Endothelial cell (in vitro differentiated cells): Measurements from ENCODE around the gene CASP7. TPM values are rescaled to one million over a fixed set of nuclear protein-coding genes. Genes with fewer than 3 reads are reported as not detected.

ENCODE experiments used
- DNase-seq: peaks from one replicate; pipeline ENCODE4 v3.0.0; 2021; ENCODE audit warnings: low spot score
- H3K27ac Mint-ChIP-seq: one replicate; pipeline ENCODE4 v1.8.0; 2021; ENCODE audit warnings: mixed read lengths, inconsistent platforms; ENCODE audit not compliant: unreplicated experiment
- H3K27me3 Mint-ChIP-seq: one replicate; pipeline ENCODE4 v1.8.0; 2021; ENCODE audit warnings: mild to moderate bottlenecking, moderate library complexity, mixed read lengths, inconsistent platforms; ENCODE audit not compliant: unreplicated experiment
- H3K36me3 Mint-ChIP-seq: one replicate; pipeline ENCODE4 v1.8.0; 2021; ENCODE audit warnings: mild to moderate bottlenecking, low read depth, mixed read lengths, inconsistent platforms; ENCODE audit not compliant: unreplicated experiment
- H3K4me1 Mint-ChIP-seq: one replicate; pipeline ENCODE4 v1.8.0; 2021; ENCODE audit warnings: mild to moderate bottlenecking, mixed read lengths, inconsistent platforms; ENCODE audit not compliant: unreplicated experiment
- H3K4me3 Mint-ChIP-seq: one replicate; pipeline ENCODE4 v1.8.0; 2021; ENCODE audit warnings: mild to moderate bottlenecking, mixed read lengths, inconsistent platforms; ENCODE audit not compliant: unreplicated experiment
- H3K9me3 Mint-ChIP-seq: one replicate; pipeline ENCODE4 v1.8.0; 2021; ENCODE audit warnings: mixed read lengths, inconsistent platforms; ENCODE audit not compliant: unreplicated experiment
- total RNA-seq: library from RNA; stranded (reverse); fragmentation: NEBNext Ultra II Directional; extraction: Animal tissue kit (Norgen Biotek cat#: 25700); gene quantifications from one replicate; pipeline ENCODE4 v1.2.1, GENCODE V29; 2021; ENCODE audit not compliant: unreplicated experiment
- TF ChIP-seq, protein P1 (sequence below): fragments of 200-600 bp; sonication (generic); IDR thresholded peaks from one replicate; pipeline ENCODE4 v1.5.0; 2021; ENCODE audit warnings: antibody characterized with exemption; ENCODE audit not compliant: unreplicated experiment

The CASP7 gene
- total RNA-seq, 1 donor from 2014 or later = 11.9 TPM

DNA sequence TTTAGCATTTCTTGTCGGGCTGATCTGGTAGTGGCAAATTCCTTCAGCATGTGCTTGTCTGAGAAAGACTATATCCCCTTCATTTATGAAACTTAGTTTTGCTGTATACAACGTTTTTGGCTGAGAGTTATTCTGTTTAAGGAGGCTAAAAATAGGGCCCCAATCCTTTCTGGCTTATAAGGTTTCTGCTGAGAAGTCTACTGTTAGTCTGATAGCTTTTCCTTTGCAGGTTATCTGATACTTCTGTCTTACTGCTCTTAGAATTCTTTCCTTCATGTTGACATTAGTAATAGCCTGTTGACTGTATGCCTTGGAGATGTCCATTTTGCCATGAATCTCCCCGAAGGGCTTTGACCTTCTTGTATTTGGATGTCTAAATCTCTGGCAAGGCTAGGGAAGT lies 9.9 kb downstream of the CASP7 start:
- Mint-ChIP-seq H3K36me3 (peaks cover 18% of the 10 kb centered on the region), H3K4me3 (no peak overlapping the region), H3K4me1 (no peaks in the 10 kb centered on the region), H3K27ac (no peak overlapping the region), H3K9me3 (no peaks in the 10 kb centered on the region), H3K27me3 (peaks cover 3% of the 10 kb centered on the region)
- DNase-seq = no peak
- TF ChIP-seq, protein P1, sequence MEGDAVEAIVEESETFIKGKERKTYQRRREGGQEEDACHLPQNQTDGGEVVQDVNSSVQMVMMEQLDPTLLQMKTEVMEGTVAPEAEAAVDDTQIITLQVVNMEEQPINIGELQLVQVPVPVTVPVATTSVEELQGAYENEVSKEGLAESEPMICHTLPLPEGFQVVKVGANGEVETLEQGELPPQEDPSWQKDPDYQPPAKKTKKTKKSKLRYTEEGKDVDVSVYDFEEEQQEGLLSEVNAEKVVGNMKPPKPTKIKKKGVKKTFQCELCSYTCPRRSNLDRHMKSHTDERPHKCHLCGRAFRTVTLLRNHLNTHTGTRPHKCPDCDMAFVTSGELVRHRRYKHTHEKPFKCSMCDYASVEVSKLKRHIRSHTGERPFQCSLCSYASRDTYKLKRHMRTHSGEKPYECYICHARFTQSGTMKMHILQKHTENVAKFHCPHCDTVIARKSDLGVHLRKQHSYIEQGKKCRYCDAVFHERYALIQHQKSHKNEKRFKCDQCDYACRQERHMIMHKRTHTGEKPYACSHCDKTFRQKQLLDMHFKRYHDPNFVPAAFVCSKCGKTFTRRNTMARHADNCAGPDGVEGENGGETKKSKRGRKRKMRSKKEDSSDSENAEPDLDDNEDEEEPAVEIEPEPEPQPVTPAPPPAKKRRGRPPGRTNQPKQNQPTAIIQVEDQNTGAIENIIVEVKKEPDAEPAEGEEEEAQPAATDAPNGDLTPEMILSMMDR = no peak

DNA sequence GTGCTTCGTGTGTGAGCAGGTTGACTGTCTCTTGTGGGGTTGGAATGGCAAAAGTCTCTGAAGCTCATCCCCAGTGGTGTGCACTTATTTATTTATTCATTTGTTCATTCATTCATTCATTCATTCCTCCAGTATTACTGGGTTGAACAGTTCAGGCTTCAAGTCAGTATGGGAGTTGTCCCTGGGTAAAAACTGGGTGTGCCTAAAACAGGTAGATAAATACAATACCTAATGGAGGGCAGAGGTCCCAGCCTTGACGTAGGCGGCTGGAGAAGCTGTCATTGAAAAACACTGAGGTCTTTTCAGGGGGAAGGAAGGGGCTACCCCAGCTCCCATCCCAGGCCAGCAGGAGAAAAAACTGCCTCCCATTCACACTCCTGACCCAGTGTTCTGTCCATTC lies 11.0 kb downstream of the CASP7 start:
- H3K36me3 Mint-ChIP-seq = peaks cover 18% of the 10 kb centered on the region
- H3K4me3 Mint-ChIP-seq = no peak overlapping the region
- DNase-seq = no peak
- H3K4me1 Mint-ChIP-seq = no peaks in the 10 kb centered on the region
- H3K27ac Mint-ChIP-seq = no peak overlapping the region
- peaks cover 3% of the 10 kb centered on the region for H3K27me3 Mint-ChIP-seq
- H3K9me3 Mint-ChIP-seq = no peaks in the 10 kb centered on the region
- TF ChIP-seq, protein P1 = no peak

DNA sequence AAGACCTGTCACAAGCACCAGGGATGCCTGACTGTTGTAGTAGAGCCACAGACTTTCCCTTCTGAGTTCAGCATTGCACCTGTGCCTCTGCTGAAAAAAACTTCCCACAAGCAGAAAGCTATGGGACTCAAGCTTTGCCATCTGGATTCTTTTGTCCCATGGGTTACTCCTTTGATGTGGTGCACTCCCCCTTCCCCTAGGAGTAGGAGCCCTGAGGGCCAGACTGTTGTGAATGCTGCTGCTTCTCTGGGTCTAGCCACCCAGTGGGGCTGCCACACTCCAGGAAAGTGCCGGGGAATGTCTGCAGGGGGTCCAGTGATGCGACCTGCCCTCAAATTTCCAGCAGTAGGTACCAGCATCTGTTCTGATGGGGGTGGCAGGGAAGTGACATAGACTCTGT lies 11.7 kb downstream of the CASP7 start:
- TF ChIP-seq, protein P1 = no peak
- H3K9me3 Mint-ChIP-seq = no peaks in the 10 kb centered on the region
- H3K4me1 Mint-ChIP-seq = no peaks in the 10 kb centered on the region
- no peak overlapping the region for H3K4me3 Mint-ChIP-seq
- H3K27me3 Mint-ChIP-seq = peaks cover 2% of the 10 kb centered on the region
- DNase-seq = no peak
- H3K27ac Mint-ChIP-seq = no peak overlapping the region
- peaks cover 18% of the 10 kb centered on the region for H3K36me3 Mint-ChIP-seq

DNA sequence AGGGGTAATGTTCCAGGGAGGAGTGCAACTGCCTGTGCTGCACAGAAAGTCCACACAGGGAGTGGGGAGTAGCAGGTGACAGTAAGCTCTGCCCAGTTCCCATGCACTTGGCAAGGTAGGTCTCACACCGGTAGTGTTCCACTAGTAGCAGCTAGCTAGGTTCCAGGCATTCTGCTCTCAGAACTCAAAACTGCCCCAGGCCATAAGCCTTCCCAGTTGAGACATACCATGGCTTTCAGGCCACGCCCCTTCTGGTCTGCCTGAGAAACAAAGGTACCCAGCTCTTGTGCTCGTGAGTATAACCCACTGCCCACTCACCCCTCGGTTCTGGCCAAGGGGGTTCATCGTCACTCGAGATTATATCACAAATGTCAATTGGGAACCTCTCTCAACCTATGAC lies 12.6 kb downstream of the CASP7 start:
- TF ChIP-seq, protein P1 = no peak
- no peaks in the 10 kb centered on the region for H3K4me1 Mint-ChIP-seq
- H3K36me3 Mint-ChIP-seq = peaks cover 18% of the 10 kb centered on the region
- H3K27ac Mint-ChIP-seq = no peak overlapping the region
- no peak for DNase-seq
- H3K27me3 Mint-ChIP-seq = peaks cover 2% of the 10 kb centered on the region
- no peak overlapping the region for H3K4me3 Mint-ChIP-seq
- H3K9me3 Mint-ChIP-seq = no peaks in the 10 kb centered on the region

DNA sequence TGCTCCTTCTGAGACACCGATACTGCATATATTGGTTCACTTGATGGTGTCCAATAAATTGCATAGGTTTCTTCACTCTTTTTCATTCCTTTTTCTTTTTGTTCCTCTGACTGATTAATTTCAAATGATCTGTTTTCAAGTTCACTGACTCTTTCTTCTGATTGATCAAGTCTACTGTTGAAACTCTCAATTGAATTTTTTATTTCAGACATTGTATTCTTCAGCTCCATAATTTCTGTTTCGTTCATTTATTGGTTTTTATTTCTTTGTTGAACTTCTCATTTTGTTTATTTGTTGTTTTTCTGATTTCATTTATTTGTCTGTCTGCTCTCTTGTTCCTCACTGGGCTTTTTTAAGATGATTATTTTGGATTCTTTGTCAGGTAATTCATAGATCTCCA lies 13.6 kb downstream of the CASP7 start:
- Mint-ChIP-seq H3K9me3 (no peaks in the 10 kb centered on the region), H3K27me3 (peaks cover 2% of the 10 kb centered on the region), H3K36me3 (peaks cover 18% of the 10 kb centered on the region), H3K4me3 (no peak overlapping the region), H3K27ac (no peak overlapping the region), H3K4me1 (no peaks in the 10 kb centered on the region)
- TF ChIP-seq, protein P1 = no peak
- no peak for DNase-seq
